HFFc6 (cell line): ENCODE results near the gene CST3. TPM values are rescaled to one million over a fixed set of nuclear protein-coding genes. Genes with fewer than 3 reads are reported as not detected.

Experiments
- DNase-seq: peaks from one replicate; pipeline ENCODE4 v3.0.0-alpha.2; 2018
- H3K27ac Mint-ChIP-seq: 2 replicates; pipeline ENCODE4 v1.8.0; 2020; ENCODE audit warnings: mild to moderate bottlenecking, mixed read lengths
- H3K27me3 Mint-ChIP-seq: 2 replicates; pipeline ENCODE4 v1.8.0; 2021; ENCODE audit warnings: mild to moderate bottlenecking, moderate library complexity, mixed read lengths; ENCODE audit not compliant: insufficient read depth
- H3K36me3 Mint-ChIP-seq: 2 replicates; pipeline ENCODE4 v1.8.0; 2021; ENCODE audit warnings: low read depth, mixed read lengths
- H3K4me1 Mint-ChIP-seq: 2 replicates; pipeline ENCODE4 v1.8.0; 2020; ENCODE audit warnings: low read depth, mixed read lengths
- H3K4me3 Mint-ChIP-seq: 2 replicates; pipeline ENCODE4 v1.8.0; 2020; ENCODE audit warnings: mild to moderate bottlenecking, moderate library complexity, mixed read lengths
- H3K9me3 Mint-ChIP-seq: 2 replicates; pipeline ENCODE4 v1.8.0; 2020; ENCODE audit warnings: mild to moderate bottlenecking, mixed read lengths
- total RNA-seq, 6 experiments: library from RNA; stranded (reverse); fragmentation: NEBNext Ultra II Directional; extraction: Animal tissue kit (Norgen Biotek cat#: 25700); gene quantifications; 2 replicates in 1 of 6; 3 replicates in 5 of 6; pipeline ENCODE4 v1.2.3, GENCODE V29; 2021
- TF ChIP-seq, protein P1 (sequence below): fragments of 200-600 bp; sonication (generic); IDR thresholded peaks from 2 replicates; pipeline ENCODE4 v1.5.0; 2021; ENCODE audit warnings: antibody characterized with exemption, mild to moderate bottlenecking

The CST3 gene
- total RNA-seq, 6 experiments from 2014 or later: 211 to 296 (median 234) TPM

DNA sequence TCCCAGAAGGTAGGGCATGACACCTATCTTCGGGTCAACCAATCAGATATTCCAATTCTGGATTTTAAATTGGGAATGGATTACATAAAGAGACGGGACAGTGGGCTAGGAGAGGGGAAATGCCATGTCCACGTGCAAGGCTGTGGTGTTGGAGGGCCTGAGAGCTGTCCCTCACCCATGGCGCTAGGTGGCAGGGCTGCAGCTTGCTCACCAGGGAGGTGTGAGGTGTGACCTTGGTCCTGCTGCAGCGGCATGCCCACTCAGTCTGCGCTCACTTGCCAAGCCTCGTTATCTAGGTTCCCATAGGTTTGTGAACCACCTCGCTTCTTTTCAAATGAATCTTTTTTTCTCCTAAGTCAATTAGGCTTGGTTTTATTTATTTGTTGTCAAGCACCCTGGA is 19.4 kb upstream of the CST3 start:
- Mint-ChIP-seq H3K27me3 (peaks cover 8% of the 10 kb centered on the region; the same call in 1 of the 2 replicates), H3K36me3 (no peaks in the 10 kb centered on the region), H3K4me1 (peaks cover 10% of the 10 kb centered on the region), H3K9me3 (no peaks in the 10 kb centered on the region), H3K4me3 (no peak overlapping the region), H3K27ac (no peak overlapping the region)
- TF ChIP-seq, protein P1, sequence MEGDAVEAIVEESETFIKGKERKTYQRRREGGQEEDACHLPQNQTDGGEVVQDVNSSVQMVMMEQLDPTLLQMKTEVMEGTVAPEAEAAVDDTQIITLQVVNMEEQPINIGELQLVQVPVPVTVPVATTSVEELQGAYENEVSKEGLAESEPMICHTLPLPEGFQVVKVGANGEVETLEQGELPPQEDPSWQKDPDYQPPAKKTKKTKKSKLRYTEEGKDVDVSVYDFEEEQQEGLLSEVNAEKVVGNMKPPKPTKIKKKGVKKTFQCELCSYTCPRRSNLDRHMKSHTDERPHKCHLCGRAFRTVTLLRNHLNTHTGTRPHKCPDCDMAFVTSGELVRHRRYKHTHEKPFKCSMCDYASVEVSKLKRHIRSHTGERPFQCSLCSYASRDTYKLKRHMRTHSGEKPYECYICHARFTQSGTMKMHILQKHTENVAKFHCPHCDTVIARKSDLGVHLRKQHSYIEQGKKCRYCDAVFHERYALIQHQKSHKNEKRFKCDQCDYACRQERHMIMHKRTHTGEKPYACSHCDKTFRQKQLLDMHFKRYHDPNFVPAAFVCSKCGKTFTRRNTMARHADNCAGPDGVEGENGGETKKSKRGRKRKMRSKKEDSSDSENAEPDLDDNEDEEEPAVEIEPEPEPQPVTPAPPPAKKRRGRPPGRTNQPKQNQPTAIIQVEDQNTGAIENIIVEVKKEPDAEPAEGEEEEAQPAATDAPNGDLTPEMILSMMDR: no peak
- DNase-seq: no peak

DNA sequence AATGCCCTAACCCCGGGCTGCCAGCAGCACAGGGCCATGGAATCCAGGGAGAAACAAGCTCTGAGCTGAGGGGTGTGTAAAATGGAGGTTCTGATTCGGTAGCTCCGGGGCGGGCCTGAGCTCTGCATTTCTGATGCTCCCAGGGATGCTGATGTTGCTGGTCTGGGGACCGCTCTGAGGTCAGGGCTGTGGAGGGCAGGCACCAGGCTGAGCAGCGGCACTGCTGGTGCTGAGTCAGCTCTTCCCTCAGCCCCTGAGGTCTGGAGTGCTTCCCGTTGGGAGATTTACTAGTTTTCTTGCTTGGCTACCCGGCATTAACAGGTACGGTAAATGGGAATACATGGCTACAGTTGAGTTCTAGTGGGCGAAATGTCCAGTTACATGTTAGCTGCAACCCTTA is 18.6 kb upstream of the CST3 start:
- H3K27ac Mint-ChIP-seq: no peak overlapping the region
- H3K4me3 Mint-ChIP-seq: no peak overlapping the region
- H3K27me3 Mint-ChIP-seq: peaks cover 8% of the 10 kb centered on the region; the same call in 1 of the 2 replicates
- no peaks in the 10 kb centered on the region for H3K36me3 Mint-ChIP-seq
- TF ChIP-seq, protein P1: no peak
- no peak for DNase-seq
- H3K9me3 Mint-ChIP-seq: no peaks in the 10 kb centered on the region
- peaks cover 10% of the 10 kb centered on the region for H3K4me1 Mint-ChIP-seq

DNA sequence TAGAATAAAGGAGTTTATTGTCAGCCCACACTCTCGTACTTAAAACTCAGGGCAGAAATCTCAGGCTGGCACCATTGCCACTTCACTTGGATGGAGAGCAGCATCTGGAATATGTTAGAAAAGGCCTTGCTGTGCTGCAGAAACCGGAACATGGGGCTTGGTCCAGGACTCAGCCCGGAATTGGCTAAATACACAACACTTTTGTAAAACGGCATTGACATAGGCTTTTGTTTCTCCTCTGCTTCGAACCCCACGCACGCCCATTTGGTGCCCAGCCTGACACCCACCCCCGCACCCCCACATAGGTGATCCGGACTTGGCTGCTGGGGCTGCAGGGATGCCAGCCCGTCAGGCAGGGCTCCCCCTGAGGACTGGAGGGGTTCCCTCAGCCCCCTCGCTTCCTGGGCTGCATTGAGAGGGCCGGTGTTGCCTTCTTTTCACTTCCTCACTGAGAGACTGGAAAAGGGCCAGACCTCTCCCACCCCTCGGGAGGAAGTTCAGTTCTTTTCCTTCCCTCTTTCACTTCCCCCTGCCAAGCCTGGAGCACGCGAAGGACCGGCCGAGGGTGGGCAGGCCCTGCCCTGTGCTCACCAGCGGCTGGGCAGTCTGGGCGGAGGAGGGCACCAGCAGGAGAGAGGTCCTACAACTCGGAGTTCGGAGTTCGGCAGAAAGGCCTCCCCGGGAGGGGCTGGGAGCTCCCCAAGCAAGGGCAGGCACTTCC is 17.9 kb upstream of the CST3 start:
- H3K36me3 Mint-ChIP-seq: no peaks in the 10 kb centered on the region
- H3K9me3 Mint-ChIP-seq: no peaks in the 10 kb centered on the region
- no peak overlapping the region; the same call in 1 of the 2 replicates for H3K4me3 Mint-ChIP-seq
- DNase-seq: no peak
- peaks cover 8% of the 10 kb centered on the region; the same call in 1 of the 2 replicates for H3K27me3 Mint-ChIP-seq
- H3K4me1 Mint-ChIP-seq: peaks cover 10% of the 10 kb centered on the region
- H3K27ac Mint-ChIP-seq: no peak overlapping the region
- TF ChIP-seq, protein P1: no peak

DNA sequence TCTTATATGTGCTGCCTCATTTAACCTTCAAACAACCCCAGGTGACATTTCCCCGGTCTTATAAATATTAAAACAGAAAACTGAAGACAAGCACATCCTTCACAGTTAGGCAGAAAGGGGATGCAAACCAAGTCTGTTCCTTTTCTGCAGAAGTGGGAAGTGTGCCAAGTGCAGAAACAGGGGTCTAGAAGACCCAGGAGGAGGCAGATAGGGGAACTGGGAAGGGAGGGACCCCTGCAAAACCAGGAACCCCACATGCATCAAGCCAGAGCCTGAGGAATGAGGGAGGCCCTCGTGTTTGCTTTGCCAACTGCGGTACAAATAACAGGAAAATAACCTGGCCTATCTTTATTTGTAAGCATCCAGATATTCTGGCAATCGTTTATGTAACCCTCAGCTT is 17.0 kb upstream of the CST3 start:
- Mint-ChIP-seq H3K4me3 (no peak overlapping the region), H3K9me3 (no peaks in the 10 kb centered on the region), H3K27me3 (peaks cover 9% of the 10 kb centered on the region; the same call in 1 of the 2 replicates), H3K4me1 (peaks cover 10% of the 10 kb centered on the region), H3K36me3 (no peaks in the 10 kb centered on the region), H3K27ac (no peak overlapping the region)
- DNase-seq: no peak
- TF ChIP-seq, protein P1: no peak

DNA sequence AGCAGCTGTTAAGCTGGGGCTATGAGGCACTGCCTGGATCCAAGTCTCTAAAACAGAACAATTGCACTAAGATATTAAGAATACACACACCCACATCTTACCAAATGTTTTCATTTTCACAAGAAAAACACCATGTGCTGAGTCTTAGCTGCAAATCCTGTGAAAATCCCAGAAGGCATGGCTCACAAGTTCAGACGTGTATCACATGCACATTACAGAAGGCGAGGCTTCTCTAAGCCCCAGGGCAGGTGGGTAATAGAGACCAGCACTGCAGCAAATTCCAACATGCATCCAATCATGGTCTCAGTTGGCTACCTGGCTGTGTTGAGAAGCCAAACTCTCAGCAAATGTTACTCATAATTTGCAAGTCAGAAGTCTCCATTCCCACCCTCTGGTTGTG is 16.2 kb upstream of the CST3 start:
- no peaks in the 10 kb centered on the region for H3K36me3 Mint-ChIP-seq
- no peaks in the 10 kb centered on the region for H3K9me3 Mint-ChIP-seq
- H3K4me1 Mint-ChIP-seq: peaks cover 10% of the 10 kb centered on the region
- peaks cover 9% of the 10 kb centered on the region; the same call in 1 of the 2 replicates for H3K27me3 Mint-ChIP-seq
- TF ChIP-seq, protein P1: no peak
- H3K4me3 Mint-ChIP-seq: no peak overlapping the region
- no peak overlapping the region for H3K27ac Mint-ChIP-seq
- DNase-seq: no peak
